ENCODE data around the gene SLC8A1.

Gene SLC8A1

DNA sequence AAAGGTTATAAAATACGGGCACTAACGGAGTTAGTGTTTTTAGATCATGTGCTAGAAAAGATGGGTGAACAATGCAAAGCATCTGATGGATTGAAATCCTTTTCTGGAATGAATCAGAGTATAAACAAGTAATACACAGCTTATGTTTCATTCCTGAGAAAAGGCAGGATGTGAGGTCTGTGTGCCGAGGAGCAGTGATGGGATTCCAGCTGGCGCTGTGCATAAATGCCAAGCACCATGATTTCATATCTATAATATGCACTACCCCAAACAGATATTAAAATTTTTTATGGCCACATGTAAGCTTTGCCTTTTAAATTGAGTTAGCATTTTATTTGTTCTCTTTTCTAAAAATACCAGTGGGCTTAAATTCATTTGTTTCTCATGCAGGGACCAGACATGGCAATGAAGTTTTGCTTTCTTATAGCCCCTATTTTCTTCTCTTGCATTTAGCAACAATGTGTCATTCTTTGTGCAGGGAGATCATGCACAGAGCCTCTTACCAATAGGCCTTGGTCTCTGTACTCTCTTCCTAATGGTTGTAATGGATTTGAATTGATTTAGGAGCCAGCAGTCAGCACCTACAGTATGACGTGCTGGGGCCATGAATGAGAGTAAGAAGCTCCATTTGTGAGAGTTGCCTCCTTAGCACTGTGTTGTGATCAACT lies 323.9 kb downstream of the SLC8A1 start:
- Mint-ChIP-seq H3K27me3 (no peaks in the 10 kb centered on the region), H3K36me3 (ENCODE audit: low read depth) (peaks cover 12% of the 10 kb centered on the region), H3K27ac (no peak overlapping the region), H3K4me3 (no peak overlapping the region), H3K4me1 (ENCODE audit: low read depth) (no peaks in the 10 kb centered on the region), H3K9me3 (no peaks in the 10 kb centered on the region)
- intact Hi-C loops (cut with micrococcal nuclease): no loop called here

DNA sequence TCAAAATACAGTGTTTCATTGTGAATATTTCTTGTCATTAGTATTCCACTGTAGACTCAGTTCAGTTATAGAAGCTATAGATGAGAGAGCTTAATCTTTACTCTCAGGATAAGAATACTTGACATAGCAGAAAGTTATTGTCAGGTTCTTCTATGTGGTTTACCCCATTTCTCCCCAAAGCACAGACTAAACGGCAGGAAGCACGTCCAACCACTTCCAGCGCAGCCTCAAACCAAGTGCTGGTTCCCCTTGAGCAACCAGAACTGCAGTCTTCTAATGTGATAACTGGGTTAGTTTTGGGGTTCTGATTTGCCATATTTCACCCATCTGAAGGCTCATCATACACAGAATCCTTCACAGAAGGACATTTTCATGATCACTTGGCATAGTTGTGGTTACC lies 324.7 kb downstream of the SLC8A1 start:
- Mint-ChIP-seq H3K27me3 (no peaks in the 10 kb centered on the region), H3K4me1 (ENCODE audit: low read depth) (no peaks in the 10 kb centered on the region), H3K9me3 (no peaks in the 10 kb centered on the region), H3K27ac (no peak overlapping the region), H3K4me3 (no peak overlapping the region), H3K36me3 (ENCODE audit: low read depth) (peaks cover 12% of the 10 kb centered on the region)
- intact Hi-C loops (cut with micrococcal nuclease): no loop called here

DNA sequence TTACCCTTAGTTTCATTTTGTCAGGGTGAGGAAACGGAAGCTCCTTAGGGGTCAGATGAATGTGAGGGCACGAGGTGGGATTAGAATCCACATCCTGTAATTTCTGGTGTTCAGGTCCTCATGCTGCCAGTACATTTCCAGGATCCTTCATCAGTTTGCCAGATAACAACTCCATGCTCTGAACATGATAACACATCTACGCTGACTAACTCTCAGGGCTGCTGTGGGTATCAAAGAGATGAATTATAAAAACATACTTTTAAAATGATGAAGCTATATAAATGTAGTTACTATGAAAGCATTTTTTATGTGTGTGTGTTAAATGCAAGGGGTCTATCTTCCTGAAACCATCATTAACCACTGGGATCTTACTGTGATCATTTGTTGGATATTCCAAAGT lies 325.9 kb downstream of the SLC8A1 start:
- Mint-ChIP-seq H3K27ac (no peak overlapping the region), H3K36me3 (ENCODE audit: low read depth) (peaks cover 12% of the 10 kb centered on the region), H3K4me1 (ENCODE audit: low read depth) (no peaks in the 10 kb centered on the region), H3K4me3 (no peak overlapping the region), H3K9me3 (no peaks in the 10 kb centered on the region), H3K27me3 (no peaks in the 10 kb centered on the region)
- intact Hi-C loops (cut with micrococcal nuclease): no loop called here

DNA sequence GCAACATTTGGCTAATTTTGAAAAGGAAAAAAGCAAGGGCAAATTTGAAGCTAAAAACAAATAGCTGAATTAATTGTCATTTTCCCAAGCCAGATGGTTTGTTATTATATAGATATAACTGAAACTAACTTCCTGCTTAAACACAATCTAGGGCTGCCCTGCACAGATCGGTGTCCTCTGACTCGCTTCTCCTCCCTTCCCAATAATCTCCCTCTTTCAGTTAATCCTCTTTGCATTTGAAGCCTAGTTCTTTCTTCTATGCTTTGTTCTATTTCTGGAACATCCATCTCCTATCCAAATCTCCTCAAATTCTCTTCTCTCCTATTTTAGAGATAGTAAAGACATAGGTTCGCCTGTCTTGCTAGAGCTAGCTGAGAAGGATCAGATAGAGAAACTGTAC lies 328.1 kb downstream of the SLC8A1 start:
- Mint-ChIP-seq H3K27me3 (no peaks in the 10 kb centered on the region), H3K4me3 (no peak overlapping the region), H3K27ac (no peak overlapping the region), H3K4me1 (ENCODE audit: low read depth) (no peaks in the 10 kb centered on the region), H3K9me3 (no peaks in the 10 kb centered on the region), H3K36me3 (ENCODE audit: low read depth) (peaks cover 12% of the 10 kb centered on the region)
- intact Hi-C loops (cut with micrococcal nuclease): no loop called here

DNA sequence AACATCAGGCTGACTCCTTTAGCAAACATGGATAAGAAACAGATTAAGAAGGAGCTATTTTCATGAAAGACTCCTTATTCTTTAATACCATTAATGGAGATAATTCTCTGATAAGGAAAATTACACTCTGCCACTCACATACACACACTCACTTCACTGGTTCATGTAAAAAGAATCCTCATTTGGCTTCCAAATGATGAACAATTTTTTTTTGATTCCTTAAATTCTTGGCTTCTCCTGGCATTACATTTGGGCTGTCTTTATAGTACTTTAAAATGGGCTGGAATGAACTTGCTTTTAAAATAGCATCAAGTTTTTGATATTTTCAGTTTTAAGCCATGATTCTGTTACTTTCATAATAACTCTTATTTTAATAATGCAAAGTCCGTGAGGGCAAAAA lies 328.6 kb downstream of the SLC8A1 start:
- Mint-ChIP-seq H3K27ac (no peak overlapping the region), H3K36me3 (ENCODE audit: low read depth) (peaks cover 12% of the 10 kb centered on the region), H3K4me3 (no peak overlapping the region), H3K4me1 (ENCODE audit: low read depth) (no peaks in the 10 kb centered on the region), H3K9me3 (no peaks in the 10 kb centered on the region), H3K27me3 (no peaks in the 10 kb centered on the region)
- intact Hi-C loops (cut with micrococcal nuclease): no loop called here

DNA sequence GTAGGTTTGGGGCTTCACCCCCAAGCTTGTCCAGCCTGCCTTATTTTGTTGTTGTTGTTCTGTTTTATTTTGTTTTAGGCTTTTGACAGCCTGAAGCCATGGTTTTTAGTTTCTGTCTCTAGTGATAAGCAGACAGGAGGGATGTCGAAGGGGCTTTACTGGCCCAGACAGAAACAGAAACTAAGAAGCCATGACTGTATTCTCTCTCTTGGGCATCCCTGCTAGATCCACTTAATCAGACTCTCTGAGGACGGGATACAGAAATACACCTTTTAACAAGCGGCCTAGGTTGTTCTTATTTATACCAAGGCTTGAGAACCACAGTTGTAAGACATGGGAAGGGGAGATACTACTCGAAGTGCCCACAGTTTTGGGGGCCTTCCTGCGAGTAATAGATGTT lies 330.9 kb downstream of the SLC8A1 start:
- Mint-ChIP-seq H3K4me3 (no peak overlapping the region), H3K36me3 (ENCODE audit: low read depth) (peaks cover 12% of the 10 kb centered on the region), H3K27ac (no peak overlapping the region), H3K27me3 (no peaks in the 10 kb centered on the region), H3K9me3 (no peaks in the 10 kb centered on the region), H3K4me1 (ENCODE audit: low read depth) (no peaks in the 10 kb centered on the region)
- intact Hi-C loops (cut with micrococcal nuclease): no loop called here

DNA sequence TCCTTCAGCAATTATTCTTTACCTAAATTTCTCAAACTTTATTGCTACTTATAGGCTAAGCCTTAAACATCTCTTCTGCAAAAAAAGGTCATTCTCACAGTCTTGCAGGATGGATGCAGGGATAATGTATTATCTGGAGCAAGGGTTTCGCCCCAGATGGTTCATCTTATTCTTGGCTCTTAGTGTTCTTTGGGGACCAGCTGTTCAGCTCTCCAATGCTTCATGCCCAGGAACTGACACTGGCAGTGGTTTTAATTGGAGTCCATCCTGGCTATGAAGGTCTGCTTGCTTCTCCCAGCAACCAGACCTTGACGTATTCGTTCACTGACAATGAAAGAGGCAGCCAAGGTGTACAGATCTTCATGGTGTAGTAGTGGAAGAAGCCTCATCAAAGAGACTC lies 331.9 kb downstream of the SLC8A1 start:
- intact Hi-C loops (cut with micrococcal nuclease): no loop called here
- H3K27ac Mint-ChIP-seq: no peak overlapping the region

DNA sequence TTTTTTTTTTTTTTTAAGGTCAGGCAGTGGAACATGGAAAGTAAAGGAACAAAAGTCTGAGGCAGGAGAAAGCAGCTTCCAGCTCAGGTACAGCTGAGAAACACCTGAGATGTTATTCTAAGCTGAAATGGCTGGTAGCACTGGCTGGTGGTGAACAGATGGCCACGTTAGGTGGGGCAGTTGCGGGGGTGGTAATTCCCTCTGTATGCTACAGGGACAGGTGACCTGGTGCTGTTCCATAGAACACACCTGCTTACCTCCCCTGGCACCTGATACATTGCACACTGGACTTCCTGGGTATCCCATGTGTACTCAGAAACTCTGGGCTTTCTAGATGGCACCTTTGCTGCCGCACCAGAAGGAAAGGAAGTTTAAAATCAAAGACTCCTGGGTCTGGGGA lies 333.3 kb downstream of the SLC8A1 start:
- no peaks in the 10 kb centered on the region for H3K4me1 Mint-ChIP-seq (ENCODE audit: low read depth)

More for the DNA sequence above, 331.9 kb downstream of the SLC8A1 start:
- H3K4me3 Mint-ChIP-seq: no peak overlapping the region
- H3K27me3 Mint-ChIP-seq: no peaks in the 10 kb centered on the region
- H3K36me3 Mint-ChIP-seq (ENCODE audit: low read depth): peaks cover 18% of the 10 kb centered on the region
- H3K4me1 Mint-ChIP-seq (ENCODE audit: low read depth): no peaks in the 10 kb centered on the region
- H3K9me3 Mint-ChIP-seq: no peaks in the 10 kb centered on the region

DNA sequence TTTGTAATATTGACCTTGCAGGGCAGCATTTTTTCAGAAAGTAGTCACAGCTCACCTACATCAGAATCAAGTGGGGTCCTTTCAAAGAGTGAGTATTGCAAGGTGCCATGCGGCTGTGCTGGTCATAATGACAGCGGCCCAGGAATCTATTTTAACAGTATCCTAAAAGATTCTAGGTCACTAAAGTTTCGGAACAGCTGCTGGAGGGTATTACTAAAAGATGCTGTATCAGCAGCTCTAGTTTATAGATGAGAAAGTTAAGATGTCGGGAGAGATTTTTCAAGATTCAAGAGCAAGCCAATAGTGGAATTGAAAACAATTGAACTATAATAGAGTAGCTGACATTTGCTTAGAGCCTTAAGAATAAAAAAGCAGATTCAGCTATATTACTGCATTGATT lies 336.0 kb downstream of the SLC8A1 start:
- intact Hi-C loops (cut with micrococcal nuclease): no loop called here
- Mint-ChIP-seq H3K36me3 (ENCODE audit: low read depth) (peaks cover 33% of the 10 kb centered on the region), H3K27ac (no peak overlapping the region), H3K9me3 (no peaks in the 10 kb centered on the region), H3K4me3 (no peak overlapping the region), H3K27me3 (no peaks in the 10 kb centered on the region), H3K4me1 (ENCODE audit: low read depth) (no peaks in the 10 kb centered on the region)

More for the DNA sequence above, 333.3 kb downstream of the SLC8A1 start:
- Mint-ChIP-seq H3K9me3 (no peaks in the 10 kb centered on the region), H3K27me3 (no peaks in the 10 kb centered on the region), H3K4me3 (no peak overlapping the region), H3K27ac (no peak overlapping the region), H3K36me3 (ENCODE audit: low read depth) (peaks cover 23% of the 10 kb centered on the region)
- intact Hi-C loops (cut with micrococcal nuclease): no loop called here

DNA sequence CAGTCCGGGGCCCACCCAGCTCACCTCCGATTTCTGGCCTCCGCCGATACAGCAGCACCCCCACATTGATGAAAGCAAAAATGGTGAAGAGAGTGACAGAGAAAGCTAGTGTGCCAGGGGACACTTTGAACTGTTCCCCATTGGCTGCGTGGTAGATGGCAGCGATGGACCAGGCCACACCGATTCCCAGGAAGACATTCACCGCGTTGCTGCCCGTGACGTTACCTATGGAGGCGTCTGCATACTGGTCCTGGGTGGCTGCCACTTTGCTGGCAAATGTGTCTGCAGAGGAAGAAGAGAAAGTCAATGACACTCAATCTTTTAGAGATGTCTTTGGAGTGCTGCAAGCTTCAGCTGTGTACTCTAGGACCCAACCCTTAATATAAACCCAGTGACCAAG lies 336.5 kb downstream of the SLC8A1 start:
- Mint-ChIP-seq H3K4me1 (ENCODE audit: low read depth) (no peaks in the 10 kb centered on the region), H3K4me3 (no peak overlapping the region), H3K9me3 (no peaks in the 10 kb centered on the region), H3K36me3 (ENCODE audit: low read depth) (peaks cover 33% of the 10 kb centered on the region), H3K27ac (no peak overlapping the region), H3K27me3 (no peaks in the 10 kb centered on the region)
- intact Hi-C loops (cut with micrococcal nuclease): no loop called here

DNA sequence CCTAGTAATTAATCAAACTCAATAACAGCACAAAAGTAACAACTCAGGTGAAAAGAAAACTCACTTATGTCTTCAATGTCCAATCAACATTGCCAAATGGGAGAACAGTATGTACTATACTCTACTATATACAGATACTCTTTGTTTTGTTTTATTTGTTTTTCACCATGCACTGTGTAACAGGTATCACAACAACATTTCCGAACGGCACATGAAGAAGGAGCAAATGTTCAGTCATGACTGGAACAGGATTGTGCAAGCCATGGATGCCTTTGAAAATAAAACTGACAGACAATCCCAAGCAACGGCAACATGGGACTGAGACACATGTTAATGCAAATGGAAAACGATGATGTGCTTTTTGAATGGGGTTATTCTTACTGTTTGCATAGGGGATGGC lies 337.9 kb downstream of the SLC8A1 start:
- intact Hi-C loops (cut with micrococcal nuclease): no loop called here
- H3K4me1 Mint-ChIP-seq (ENCODE audit: low read depth): no peaks in the 10 kb centered on the region
- peaks cover 33% of the 10 kb centered on the region for H3K36me3 Mint-ChIP-seq (ENCODE audit: low read depth)
- no peak overlapping the region for H3K4me3 Mint-ChIP-seq
- H3K27me3 Mint-ChIP-seq: no peaks in the 10 kb centered on the region
- H3K27ac Mint-ChIP-seq: no peak overlapping the region
- no peaks in the 10 kb centered on the region for H3K9me3 Mint-ChIP-seq

DNA sequence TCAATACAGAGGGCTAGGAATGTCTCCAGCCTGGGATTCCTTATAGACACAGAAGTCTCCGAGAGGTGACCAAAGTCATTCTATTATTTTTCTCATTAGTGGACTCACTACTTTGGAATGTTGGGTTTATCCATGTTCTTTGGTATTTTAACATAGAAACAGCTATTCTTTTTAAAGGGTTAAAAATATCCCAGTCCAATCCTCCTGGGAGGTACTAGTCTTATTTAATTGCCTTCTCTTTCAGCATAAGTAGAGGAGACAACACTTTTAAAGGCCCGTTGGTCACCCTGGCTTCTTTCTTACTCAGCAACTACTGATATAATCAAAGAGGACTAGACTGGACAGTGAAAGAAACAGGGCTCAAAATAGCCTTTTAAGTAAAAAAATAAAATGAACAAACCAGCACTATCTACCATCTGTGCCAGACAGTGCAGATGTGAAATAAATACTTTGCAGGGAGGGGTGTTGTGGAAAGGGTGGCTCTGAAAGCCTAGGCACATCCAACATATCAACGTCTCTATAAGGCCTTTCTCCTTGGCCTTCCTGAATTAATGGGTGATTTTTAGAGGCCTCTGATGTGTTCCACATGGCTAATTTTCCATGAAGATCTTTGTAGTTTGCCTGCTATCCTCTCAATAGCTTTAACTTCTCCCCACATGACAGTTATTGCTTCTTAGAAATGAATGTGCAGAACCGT lies 338.5 kb downstream of the SLC8A1 start:
- H3K4me3 Mint-ChIP-seq: no peak overlapping the region
- H3K27me3 Mint-ChIP-seq: no peaks in the 10 kb centered on the region
- no peaks in the 10 kb centered on the region for H3K9me3 Mint-ChIP-seq
- peaks cover 33% of the 10 kb centered on the region for H3K36me3 Mint-ChIP-seq (ENCODE audit: low read depth)
- no peaks in the 10 kb centered on the region for H3K4me1 Mint-ChIP-seq (ENCODE audit: low read depth)
- intact Hi-C loops (cut with micrococcal nuclease): no loop called here
- no peak overlapping the region for H3K27ac Mint-ChIP-seq

DNA sequence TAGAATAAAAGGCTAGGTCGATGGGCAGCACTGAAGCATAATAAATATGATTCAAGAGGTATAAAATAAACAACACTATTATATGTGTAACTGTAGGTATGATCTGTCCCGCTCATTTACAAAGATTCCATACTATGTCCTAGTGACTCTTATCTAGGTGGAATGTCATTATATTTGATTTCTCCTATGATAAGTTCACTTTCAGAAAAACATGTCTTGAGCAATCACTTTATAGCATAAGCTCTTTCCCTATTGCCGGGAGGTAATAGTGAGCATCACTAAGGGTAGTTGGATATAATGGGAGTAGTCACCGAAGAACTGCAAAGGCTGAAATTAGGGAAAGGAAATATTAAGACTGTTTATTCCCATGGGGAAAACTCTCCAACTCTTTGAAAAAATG lies 342.5 kb downstream of the SLC8A1 start:
- peaks cover 17% of the 10 kb centered on the region for H3K36me3 Mint-ChIP-seq (ENCODE audit: low read depth)
- no peak overlapping the region for H3K27ac Mint-ChIP-seq
- no peaks in the 10 kb centered on the region for H3K9me3 Mint-ChIP-seq
- H3K4me3 Mint-ChIP-seq: no peak overlapping the region
- H3K27me3 Mint-ChIP-seq: no peaks in the 10 kb centered on the region
- H3K4me1 Mint-ChIP-seq (ENCODE audit: low read depth): no peaks in the 10 kb centered on the region
- intact Hi-C loops (cut with micrococcal nuclease): no loop called here

DNA sequence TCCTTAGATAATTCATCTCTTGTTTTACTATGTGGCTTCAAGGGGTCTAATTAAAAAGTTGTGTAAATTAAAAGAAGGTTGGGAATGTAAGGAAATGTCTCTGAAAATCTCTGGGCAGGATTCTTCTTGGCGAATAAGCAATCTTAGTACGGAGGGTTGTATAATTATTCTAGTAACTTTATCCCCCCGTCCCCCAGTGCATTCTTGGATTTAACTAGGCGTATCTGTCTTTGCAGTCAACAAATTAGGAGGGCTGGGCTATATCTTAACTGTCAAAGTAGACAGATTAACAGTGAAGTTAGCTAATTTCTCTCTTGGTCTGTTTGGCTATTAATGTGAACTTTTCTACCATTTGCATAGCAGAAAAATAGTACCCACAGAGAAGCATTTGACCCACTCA lies 343.0 kb downstream of the SLC8A1 start:
- Mint-ChIP-seq H3K9me3 (no peaks in the 10 kb centered on the region), H3K36me3 (ENCODE audit: low read depth) (peaks cover 12% of the 10 kb centered on the region), H3K4me1 (ENCODE audit: low read depth) (no peaks in the 10 kb centered on the region), H3K27ac (no peak overlapping the region), H3K27me3 (no peaks in the 10 kb centered on the region), H3K4me3 (no peak overlapping the region)
- intact Hi-C loops (cut with micrococcal nuclease): no loop called here

DNA sequence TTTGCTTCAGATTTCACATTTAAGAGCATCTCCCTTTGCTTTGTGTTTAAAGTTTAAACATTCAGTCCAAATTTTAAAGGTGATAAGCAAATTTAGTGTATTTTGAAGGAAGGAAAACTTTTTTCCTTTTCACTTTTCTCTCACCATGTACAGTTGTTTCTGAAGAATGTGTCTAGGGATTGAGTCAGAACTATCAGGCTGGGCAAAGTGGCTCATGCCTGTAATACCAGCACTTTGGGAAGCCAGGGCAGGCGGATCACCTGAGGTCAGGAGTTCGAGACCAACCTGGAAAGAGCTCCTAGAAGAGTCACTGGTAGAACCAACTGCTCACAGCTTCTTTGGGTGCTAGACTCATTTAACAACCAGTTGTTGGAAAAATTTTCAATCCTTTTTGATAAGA lies 345.8 kb downstream of the SLC8A1 start:
- Mint-ChIP-seq H3K4me1 (ENCODE audit: low read depth) (no peaks in the 10 kb centered on the region), H3K9me3 (no peaks in the 10 kb centered on the region), H3K27ac (no peak overlapping the region), H3K36me3 (ENCODE audit: low read depth) (no peaks in the 10 kb centered on the region), H3K4me3 (no peak overlapping the region), H3K27me3 (no peaks in the 10 kb centered on the region)
- intact Hi-C loops (cut with micrococcal nuclease): no loop called here
